Fibroblast of pulmonary artery (primary cell): Measurements from ENCODE around the gene OTOS.

Experiments
- DNase-seq: peaks from one replicate; pipeline ENCODE4 v3.0.0-alpha.2; 2010; ENCODE audit warnings: low read depth
- H3K4me3 ChIP-seq: replicated peaks from 2 replicates; pipeline ENCODE4 v1.5.1; 2011; ENCODE audit warnings: low read depth, mild to moderate bottlenecking, control low read depth, low read length, moderate library complexity
- CTCF ChIP-seq: IDR thresholded peaks from 2 replicates; pipeline ENCODE4 v1.5.1; 2011; ENCODE audit warnings: mild to moderate bottlenecking, control low read depth, low read length, inconsistent platforms; ENCODE audit errors: missing control alignments

OTOS gene

GRCh38 chr2:240163844-240164574, 23.6 kb upstream of the OTOS start:
- no peak for TF ChIP-seq CTCF
- no peak overlapping the region for H3K4me3 ChIP-seq
- DNase-seq: no peak

GRCh38 chr2:240162939-240163714, 22.7 kb upstream of the OTOS start:
- TF ChIP-seq CTCF: no peak
- H3K4me3 ChIP-seq: no peak overlapping the region
- DNase-seq: no peak

- TF ChIP-seq CTCF: no peak
- no peak overlapping the region for H3K4me3 ChIP-seq
- no peak for DNase-seq
Measured at GRCh38 chr2:240162531-240162930, 22.1 kb upstream of the OTOS start.

GRCh38 chr2:240162032-240162431, 21.6 kb upstream of the OTOS start:
- H3K4me3 ChIP-seq: no peak overlapping the region
- DNase-seq: no peak
- no peak for TF ChIP-seq CTCF

GRCh38 chr2:240161087-240161750, 20.8 kb upstream of the OTOS start:
- H3K4me3 ChIP-seq: no peak overlapping the region
- no peak for TF ChIP-seq CTCF
- no peak for DNase-seq

GRCh38 chr2:240160291-240161086, 20.0 kb upstream of the OTOS start:
- no peak for TF ChIP-seq CTCF
- H3K4me3 ChIP-seq: no peak overlapping the region
- DNase-seq: no peak
